Measurements from ENCODE around the gene FHOD3. TPM values are rescaled to one million over a fixed set of nuclear protein-coding genes. Genes with fewer than 3 reads are reported as not detected.

The FHOD3 gene
- total RNA-seq, 1 donor: 13.0 TPM

DNA sequence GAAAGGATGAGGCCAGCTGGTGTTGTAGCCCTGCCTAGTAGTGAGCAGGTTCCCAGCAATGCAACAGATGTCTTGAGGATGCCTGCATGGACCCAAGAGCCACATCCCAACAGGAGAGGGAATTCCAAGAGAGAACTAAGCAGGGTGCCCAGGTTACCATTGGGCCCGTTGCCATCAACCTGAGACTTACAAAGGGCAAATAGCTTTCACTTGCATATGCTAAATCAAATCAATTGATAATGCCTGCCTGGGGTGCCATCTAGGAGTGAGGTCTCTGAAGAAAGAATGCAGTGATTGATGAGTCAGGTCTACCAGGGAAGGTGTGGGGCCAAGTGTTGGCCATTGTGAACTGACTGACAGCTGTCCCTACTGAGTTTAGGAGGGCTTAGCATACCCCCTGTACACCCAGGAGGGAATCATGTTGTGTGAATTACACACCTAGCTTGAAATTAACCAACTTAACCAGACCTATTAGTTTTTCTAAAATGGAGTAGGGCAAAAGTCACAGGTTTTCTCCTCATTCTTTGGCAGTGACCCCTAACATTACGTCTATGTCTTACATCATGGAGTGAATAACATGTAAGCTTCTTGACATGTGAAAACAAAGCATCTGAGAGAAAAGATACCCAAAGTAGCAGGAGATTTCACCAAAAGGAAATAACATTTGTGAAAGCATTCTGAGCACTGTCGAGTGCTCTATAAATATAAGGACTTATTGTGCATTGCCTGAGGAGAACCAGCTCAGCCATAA is 32.3 kb downstream of the FHOD3 start:
- Histone ChIP-seq H3K79me2 (ENCODE audit: insufficient read depth, low read length) (peaks cover 10% of the 10 kb centered on the region), H3K4me1 (ENCODE audit: insufficient read depth, low read length) (peaks cover 24% of the 10 kb centered on the region), H3K27ac (ENCODE audit: low read depth, low read length) (peak overlapping the region; percentile 64), H3K4me2 (ENCODE audit: insufficient read depth, low read length) (peak overlapping the region; percentile 13), H3K4me3 (ENCODE audit: insufficient read depth, low read length) (no peak overlapping the region), H3K36me3 (ENCODE audit: insufficient read depth, low read length) (no peaks in the 10 kb centered on the region), H3K9me3 (ENCODE audit: low read depth, low read length) (no peaks in the 10 kb centered on the region), H4K20me1 (ENCODE audit: insufficient read depth, low read length) (peaks cover 4% of the 10 kb centered on the region), H2AFZ (ENCODE audit: low read length) (no peak overlapping the region), H3K27me3 (ENCODE audit: insufficient read depth, low read length) (no peaks in the 10 kb centered on the region)
- DNase-seq (ENCODE audit: insufficient read length, low spot score, missing footprints): no peak
- TF ChIP-seq CTCF (IDR thresholded peaks at IDR 0.05; ENCODE audit: extremely low read depth, low read depth, low read length): no peak

DNA sequence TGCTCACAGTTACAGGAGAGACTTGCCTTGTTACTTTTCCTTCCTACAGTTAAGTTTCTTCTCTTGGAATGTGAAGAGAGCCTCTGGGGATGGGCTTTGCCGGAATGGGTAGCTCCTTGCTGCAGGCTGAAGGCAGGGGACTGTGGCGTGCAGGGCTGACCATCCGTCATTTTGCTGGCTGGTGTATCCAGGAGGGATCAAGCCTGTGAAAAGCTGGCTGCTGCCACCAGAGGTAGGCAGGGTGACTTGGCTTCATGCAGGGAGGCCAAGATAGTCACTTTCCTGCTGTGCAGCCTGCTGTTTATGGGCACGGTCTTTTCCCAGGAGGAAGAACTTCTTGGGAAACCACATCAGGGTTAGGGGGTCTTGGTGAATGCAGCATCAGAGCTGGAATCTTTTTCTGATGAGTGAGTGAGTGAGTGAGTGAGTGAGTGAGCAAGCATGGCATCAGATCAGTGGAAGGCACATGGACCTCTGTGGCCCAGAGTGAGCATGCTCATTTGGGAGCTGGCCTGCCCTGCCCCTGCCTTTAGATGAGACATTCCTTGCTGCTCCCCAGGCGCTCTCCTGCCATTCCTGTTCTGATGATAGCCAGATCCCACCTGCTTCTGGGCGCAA is 33.0 kb downstream of the FHOD3 start:
- Histone ChIP-seq H3K4me2 (ENCODE audit: insufficient read depth, low read length) (peak overlapping the region; percentile 13), H3K27me3 (ENCODE audit: insufficient read depth, low read length) (no peaks in the 10 kb centered on the region), H3K9me3 (ENCODE audit: low read depth, low read length) (no peaks in the 10 kb centered on the region), H4K20me1 (ENCODE audit: insufficient read depth, low read length) (peaks cover 5% of the 10 kb centered on the region), H3K27ac (ENCODE audit: low read depth, low read length) (peak overlapping the region; percentile 64), H2AFZ (ENCODE audit: low read length) (peak overlapping the region; percentile 54), H3K4me1 (ENCODE audit: insufficient read depth, low read length) (peaks cover 24% of the 10 kb centered on the region), H3K36me3 (ENCODE audit: insufficient read depth, low read length) (no peaks in the 10 kb centered on the region), H3K4me3 (ENCODE audit: insufficient read depth, low read length) (no peak overlapping the region), H3K79me2 (ENCODE audit: insufficient read depth, low read length) (peaks cover 10% of the 10 kb centered on the region)
- DNase-seq (ENCODE audit: insufficient read length, low spot score, missing footprints): no peak
- TF ChIP-seq CTCF (IDR thresholded peaks at IDR 0.05; ENCODE audit: extremely low read depth, low read depth, low read length): no peak

DNA sequence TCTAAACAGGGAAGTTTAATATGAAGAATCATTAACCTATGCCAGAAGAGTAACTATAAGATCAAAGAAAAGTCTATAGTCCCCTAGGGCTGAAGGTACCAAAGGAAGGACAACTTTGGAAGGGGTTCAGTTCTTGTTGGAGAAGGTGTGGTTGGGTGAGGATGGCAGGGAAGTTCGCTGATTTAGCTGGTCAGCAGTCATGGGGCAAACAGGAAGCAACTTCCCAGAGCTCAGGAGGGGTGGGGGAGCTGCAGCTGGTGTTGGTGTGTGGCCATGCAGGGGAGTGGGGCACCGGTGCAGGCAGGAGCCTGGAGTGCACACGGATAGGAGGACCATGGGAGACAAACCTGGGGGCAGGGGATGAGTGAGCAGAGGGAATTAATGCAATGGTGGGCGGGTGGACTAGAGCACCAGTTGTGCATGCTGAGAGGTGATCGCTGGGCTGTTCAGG is 34.0 kb downstream of the FHOD3 start:
- H3K36me3 ChIP-seq (ENCODE audit: insufficient read depth, low read length): no peaks in the 10 kb centered on the region
- TF ChIP-seq CTCF (IDR thresholded peaks at IDR 0.05; ENCODE audit: extremely low read depth, low read depth, low read length): no peak
- H3K9me3 ChIP-seq (ENCODE audit: low read depth, low read length): no peaks in the 10 kb centered on the region
- no peak for DNase-seq (ENCODE audit: insufficient read length, low spot score, missing footprints)
- no peaks in the 10 kb centered on the region for H3K27me3 ChIP-seq (ENCODE audit: insufficient read depth, low read length)
- no peak overlapping the region for H3K4me3 ChIP-seq (ENCODE audit: insufficient read depth, low read length)
- peaks cover 24% of the 10 kb centered on the region for H3K4me1 ChIP-seq (ENCODE audit: insufficient read depth, low read length)
- no peak overlapping the region for H3K27ac ChIP-seq (ENCODE audit: low read depth, low read length)
- peaks cover 15% of the 10 kb centered on the region for H3K79me2 ChIP-seq (ENCODE audit: insufficient read depth, low read length)
- H4K20me1 ChIP-seq (ENCODE audit: insufficient read depth, low read length): peaks cover 9% of the 10 kb centered on the region
- no peak overlapping the region for H3K4me2 ChIP-seq (ENCODE audit: insufficient read depth, low read length)
- no peak overlapping the region for H2AFZ ChIP-seq (ENCODE audit: low read length)

DNA sequence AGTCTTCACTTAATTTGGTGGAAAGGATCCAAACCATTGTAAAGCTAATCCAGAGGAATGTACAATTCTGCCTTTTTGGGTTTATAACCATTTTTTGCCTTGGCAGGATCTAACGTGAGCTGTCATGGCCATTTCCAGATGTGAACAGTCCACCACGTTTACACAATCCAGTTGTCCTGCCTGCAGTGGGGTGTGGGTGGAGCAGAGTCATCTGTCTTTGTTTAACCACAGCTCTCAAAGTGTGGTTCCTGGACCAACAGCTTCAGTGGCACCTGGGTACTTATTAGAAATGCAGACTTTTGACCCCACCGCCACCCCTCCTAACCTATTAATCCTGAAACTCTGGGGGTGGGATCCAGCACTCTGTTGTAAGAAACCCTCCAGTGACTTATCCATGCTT is 35.9 kb downstream of the FHOD3 start:
- TF ChIP-seq CTCF (IDR thresholded peaks at IDR 0.05; ENCODE audit: extremely low read depth, low read depth, low read length): no peak
- no peaks in the 10 kb centered on the region for H3K27me3 ChIP-seq (ENCODE audit: insufficient read depth, low read length)
- H3K9me3 ChIP-seq (ENCODE audit: low read depth, low read length): no peaks in the 10 kb centered on the region
- H3K79me2 ChIP-seq (ENCODE audit: insufficient read depth, low read length): peaks cover 15% of the 10 kb centered on the region
- no peak overlapping the region for H3K4me2 ChIP-seq (ENCODE audit: insufficient read depth, low read length)
- DNase-seq (ENCODE audit: insufficient read length, low spot score, missing footprints): no peak
- H4K20me1 ChIP-seq (ENCODE audit: insufficient read depth, low read length): peaks cover 9% of the 10 kb centered on the region
- H3K36me3 ChIP-seq (ENCODE audit: insufficient read depth, low read length): no peaks in the 10 kb centered on the region
- no peak overlapping the region for H3K4me3 ChIP-seq (ENCODE audit: insufficient read depth, low read length)
- no peak overlapping the region for H3K27ac ChIP-seq (ENCODE audit: low read depth, low read length)
- peaks cover 24% of the 10 kb centered on the region for H3K4me1 ChIP-seq (ENCODE audit: insufficient read depth, low read length)
- H2AFZ ChIP-seq (ENCODE audit: low read length): no peak overlapping the region
